Type B pancreatic cell (in vitro differentiated cells): ENCODE results near the gene ASTE1. TPM values are rescaled to one million over a fixed set of nuclear protein-coding genes. Genes with fewer than 3 reads are reported as not detected.
A peak's percentile ranks its signal among the peaks of the same experiment; 100 is the strongest.

Experiments used
- DNase-seq: peaks from one replicate; pipeline ENCODE4 v3.0.0; 2021; ENCODE audit warnings: mixed read lengths; ENCODE audit not compliant: unreplicated experiment; ENCODE audit errors: extremely low spot score
- H3K27ac Mint-ChIP-seq: 2 replicates; pipeline ENCODE4 v1.8.0; 2021; ENCODE audit warnings: mild to moderate bottlenecking, mixed read lengths
- H3K27me3 Mint-ChIP-seq: 2 replicates; pipeline ENCODE4 v1.8.0; 2021; ENCODE audit warnings: mixed read lengths
- H3K36me3 Mint-ChIP-seq: 2 replicates; pipeline ENCODE4 v1.8.0; 2021; ENCODE audit warnings: mixed read lengths
- H3K4me1 Mint-ChIP-seq: one replicate; pipeline ENCODE4 v1.8.0; 2021; ENCODE audit warnings: mixed read lengths; ENCODE audit not compliant: unreplicated experiment
- H3K4me3 Mint-ChIP-seq: 2 replicates; pipeline ENCODE4 v1.8.0; 2021; ENCODE audit warnings: mild to moderate bottlenecking, mixed read lengths
- H3K9me3 Mint-ChIP-seq: 2 replicates; pipeline ENCODE4 v1.8.0; 2021; ENCODE audit warnings: mixed read lengths
- CTCF ChIP-seq: fragments of 200-600 bp; sonication (generic); conservative IDR thresholded peaks from 2 replicates; pipeline ENCODE4 v1.5.0; 2021; ENCODE audit warnings: antibody characterized with exemption, mild to moderate bottlenecking
- total RNA-seq: library from RNA; stranded (reverse); gene quantifications from 2 replicates; pipeline ENCODE4 v1.2.1, GENCODE V29; 2021; ENCODE audit warnings: low replicate concordance

ASTE1 gene
- total RNA-seq, 1 donor from 2014 or later, result 11.4 TPM

GRCh38 chr3:131038326-131038725 lies 11.7 kb upstream of the ASTE1 start:
- Mint-ChIP-seq H3K36me3 (peaks cover 10% of the 10 kb centered on the region), H3K27me3 (no peaks in the 10 kb centered on the region), H3K4me3 (no peak overlapping the region), H3K9me3 (peaks cover 3% of the 10 kb centered on the region), H3K27ac (no peak overlapping the region), H3K4me1 (peaks cover 3% of the 10 kb centered on the region)
- no peak for DNase-seq
- no peak for TF ChIP-seq CTCF

GRCh38 chr3:131036986-131037385 lies 10.4 kb upstream of the ASTE1 start:
- Mint-ChIP-seq H3K4me1 (peaks cover 3% of the 10 kb centered on the region), H3K27ac (no peak overlapping the region), H3K36me3 (peaks cover 8% of the 10 kb centered on the region), H3K9me3 (no peaks in the 10 kb centered on the region), H3K4me3 (no peak overlapping the region), H3K27me3 (no peaks in the 10 kb centered on the region)
- DNase-seq, result no peak
- no peak for TF ChIP-seq CTCF

- Mint-ChIP-seq H3K27me3 (no peaks in the 10 kb centered on the region), H3K36me3 (peaks cover 8% of the 10 kb centered on the region), H3K9me3 (no peaks in the 10 kb centered on the region), H3K4me3 (no peak overlapping the region), H3K27ac (no peak overlapping the region), H3K4me1 (peaks cover 8% of the 10 kb centered on the region)
- TF ChIP-seq CTCF, result no peak
- no peak for DNase-seq
Observed at GRCh38 chr3:131036200-131036816, 9.7 kb upstream of the ASTE1 start.

GRCh38 chr3:131033480-131034080 lies 7.0 kb upstream of the ASTE1 start:
- Mint-ChIP-seq H3K27me3 (no peaks in the 10 kb centered on the region), H3K4me3 (no peak overlapping the region), H3K4me1 (peaks cover 9% of the 10 kb centered on the region), H3K36me3 (peaks cover 12% of the 10 kb centered on the region), H3K27ac (no peak overlapping the region), H3K9me3 (no peaks in the 10 kb centered on the region)
- DNase-seq, result no peak
- peak; percentile 86 for TF ChIP-seq CTCF

- no peaks in the 10 kb centered on the region for H3K9me3 Mint-ChIP-seq
- no peak for TF ChIP-seq CTCF
- DNase-seq, result no peak
- no peak overlapping the region for H3K27ac Mint-ChIP-seq
- H3K4me1 Mint-ChIP-seq, result peaks cover 16% of the 10 kb centered on the region
- no peaks in the 10 kb centered on the region for H3K27me3 Mint-ChIP-seq
- H3K36me3 Mint-ChIP-seq, result peaks cover 12% of the 10 kb centered on the region
- no peak overlapping the region for H3K4me3 Mint-ChIP-seq
Observed at GRCh38 chr3:131031660-131032059, 5.0 kb upstream of the ASTE1 start.
